H4 (cell line): ENCODE results near the gene HES1. TPM values are rescaled to one million over a fixed set of nuclear protein-coding genes. Genes with fewer than 3 reads are reported as not detected.

ENCODE experiments used
- total RNA-seq: library from RNA; depleted of rRNA; stranded (reverse); fragments of >200 nt; shearing (Covaris generic); gene quantifications from 2 replicates; pipeline ENCODE4 v1.2.3, GENCODE V29; 2014; rRNA removed

HES1 gene
- total RNA-seq, 1 experiment from 2014 or later: 22.5 TPM

Other genes starting within 250 kb of the HES1 start
- gene CPN2, start 215.2 kb downstream of the HES1 start, total RNA-seq: not detected in 2 replicates
- gene LRRC15, start 233.6 kb downstream of the HES1 start, total RNA-seq: 5.8 and 6.0 TPM in 2 replicates